ENCODE results near the gene KRTAP12-1.

DNA sequence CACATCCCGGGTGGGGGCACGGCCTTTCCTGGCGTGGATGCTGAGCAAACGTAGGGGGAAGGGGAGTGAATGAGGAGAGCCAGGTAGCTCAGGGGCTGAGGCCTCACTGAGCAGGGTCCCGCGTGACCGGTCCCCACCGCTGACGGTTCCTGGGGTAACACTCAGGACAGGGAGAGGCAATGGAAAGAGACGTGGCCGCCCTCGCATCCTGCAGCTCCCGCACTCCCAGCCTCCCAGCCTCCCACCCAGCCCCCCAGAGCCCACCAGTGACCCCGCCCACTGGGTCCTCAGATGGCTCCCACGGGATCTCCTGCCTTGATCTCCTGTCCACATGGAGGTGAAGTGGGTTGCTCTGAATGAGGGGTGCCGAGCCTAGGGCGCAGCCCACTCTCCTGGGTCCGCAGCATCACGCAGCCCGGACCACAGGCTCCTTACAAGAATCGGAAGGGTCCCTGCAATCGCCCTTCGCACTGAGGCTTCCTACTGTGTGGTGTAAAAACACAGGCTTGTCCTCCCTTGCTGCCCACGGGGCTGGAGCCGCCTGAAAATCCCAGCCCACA is 27.0 kb upstream of the KRTAP12-1 start:
- TF ChIP-seq FOXM1 (IDR thresholded peaks at IDR 0.05; ENCODE audit: borderline replicate concordance, low read depth), result no peak
- no peak for TF ChIP-seq RAD21 (IDR thresholded peaks at IDR 0.05; ENCODE audit: low read depth)
- TF ChIP-seq CEBPB (IDR thresholded peaks at IDR 0.05), result no peak
- TF ChIP-seq REST (IDR thresholded peaks at IDR 0.05; ENCODE audit: low read depth), result no peak
- TF ChIP-seq ZBTB7A (IDR thresholded peaks at IDR 0.05; ENCODE audit: low read depth), result no peak
- no peak for TF ChIP-seq YY1 (IDR thresholded peaks at IDR 0.05; ENCODE audit: low read depth)
- TF ChIP-seq EP300 (IDR thresholded peaks at IDR 0.05; ENCODE audit: borderline replicate concordance), result no peak
- TF ChIP-seq TAF1 (IDR thresholded peaks at IDR 0.05; ENCODE audit: low read depth), result no peak
- no peak for TF ChIP-seq TEAD4 (IDR thresholded peaks at IDR 0.05)
- TF ChIP-seq EGR1 (IDR thresholded peaks at IDR 0.05), result no peak
- TF ChIP-seq NFIC (IDR thresholded peaks at IDR 0.05), result no peak
- TF ChIP-seq MAX (IDR thresholded peaks at IDR 0.05), result no peak
- no peak for TF ChIP-seq CREB1 (IDR thresholded peaks at IDR 0.05; ENCODE audit: low read depth)
- TF ChIP-seq, protein P1, sequence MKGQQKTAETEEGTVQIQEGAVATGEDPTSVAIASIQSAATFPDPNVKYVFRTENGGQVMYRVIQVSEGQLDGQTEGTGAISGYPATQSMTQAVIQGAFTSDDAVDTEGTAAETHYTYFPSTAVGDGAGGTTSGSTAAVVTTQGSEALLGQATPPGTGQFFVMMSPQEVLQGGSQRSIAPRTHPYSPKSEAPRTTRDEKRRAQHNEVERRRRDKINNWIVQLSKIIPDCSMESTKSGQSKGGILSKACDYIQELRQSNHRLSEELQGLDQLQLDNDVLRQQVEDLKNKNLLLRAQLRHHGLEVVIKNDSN (IDR thresholded peaks at IDR 0.05), result no peak

All from Ishikawa (cell line).